ENCODE results near the gene TENT5C.

TENT5C gene

GRCh38 chr1:117570988-117571409, 34.8 kb upstream of the TENT5C start:
- DNase-seq: peak in 4 of 42 donors; percentile 6 to 30 (median 10)
- intact Hi-C loops (cut with DNase I): no loop called here

- peak in 2 of 42 donors; percentile 7 to 24 for DNase-seq
- intact Hi-C loops (cut with DNase I): no loop called here
Observed at GRCh38 chr1:117571496-117571895, 34.4 kb upstream of the TENT5C start.

GRCh38 chr1:117572546-117572945, 33.3 kb upstream of the TENT5C start:
- intact Hi-C loops (cut with DNase I): no loop called here
- DNase-seq: peak in 5 of 42 donors; percentile 5 to 41 (median 33)

GRCh38 chr1:117573386-117574023, 32.3 kb upstream of the TENT5C start:
- peak in 4 of 42 donors; percentile 9 to 33 (median 12) for DNase-seq
- intact Hi-C loops (cut with DNase I): no loop called here

GRCh38 chr1:117574161-117574835, 31.6 kb upstream of the TENT5C start:
- DNase-seq: peak in 3 of 42 donors; percentile 16 to 33 (median 19)

GRCh38 chr1:117575586-117576225, 30.1 kb upstream of the TENT5C start:
- DNase-seq: peak in 3 of 42 donors; percentile 5 to 33 (median 27)

More at GRCh38 chr1:117574161-117574835, 31.6 kb upstream of the TENT5C start:
- intact Hi-C loops (cut with DNase I): no loop called here

GRCh38 chr1:117576236-117576635, 29.6 kb upstream of the TENT5C start:
- DNase-seq: peak in 3 of 42 donors; percentile 3 to 23 (median 13)
- intact Hi-C loops (cut with DNase I): no loop called here

More at GRCh38 chr1:117575586-117576225, 30.1 kb upstream of the TENT5C start:
- intact Hi-C loops (cut with DNase I): no loop called here

GRCh38 chr1:117577191-117577885, 28.5 kb upstream of the TENT5C start:
- intact Hi-C loops (cut with DNase I): no loop called here
- DNase-seq: peak in 2 of 42 donors; percentile 2 to 7

- intact Hi-C loops (cut with DNase I): no loop called here
- DNase-seq: no peak
Observed at GRCh38 chr1:117578466-117578865, 27.4 kb upstream of the TENT5C start.

- peak in 3 of 42 donors; percentile 1 to 34 (median 34) for DNase-seq
- intact Hi-C loops (cut with DNase I): no loop called here
Observed at GRCh38 chr1:117579221-117579906, 26.5 kb upstream of the TENT5C start.

GRCh38 chr1:117580436-117580835, 25.4 kb upstream of the TENT5C start:
- intact Hi-C loops (cut with DNase I): no loop called here
- no peak for DNase-seq

- intact Hi-C loops (cut with DNase I): no loop called here
- peak in 1 of 42 donors; percentile 5 for DNase-seq
Observed at GRCh38 chr1:117580882-117581281, 25.0 kb upstream of the TENT5C start.

GRCh38 chr1:117581391-117581943, 24.4 kb upstream of the TENT5C start:
- intact Hi-C loops (cut with DNase I): no loop called here
- DNase-seq: no peak

- intact Hi-C loops (cut with DNase I): no loop called here
- DNase-seq: no peak
Observed at GRCh38 chr1:117582451-117582850, 23.4 kb upstream of the TENT5C start.

GRCh38 chr1:117583247-117583646, 22.6 kb upstream of the TENT5C start:
- no peak for DNase-seq
- intact Hi-C loops (cut with DNase I): no loop called here

GRCh38 chr1:117584181-117584580, 21.7 kb upstream of the TENT5C start:
- DNase-seq: no peak
- intact Hi-C loops (cut with DNase I): no loop called here

- intact Hi-C loops (cut with DNase I): no loop called here
- DNase-seq: no peak
Observed at GRCh38 chr1:117585086-117585485, 20.8 kb upstream of the TENT5C start.

GRCh38 chr1:117586337-117586736, 19.5 kb upstream of the TENT5C start:
- no peak for DNase-seq
- intact Hi-C loops (cut with DNase I): no loop called here

Measured in head of caudate nucleus (tissue), 42 donors.